RPMI8226 (cell line): Measurements from ENCODE around the gene DLX6.
A peak's percentile ranks its signal among the peaks of the same experiment; 100 is the strongest.
"Not testable (repeated sequence)": the region's sequence is repeated elsewhere in the genome, so short reads cannot be mapped to it uniquely, and the experiment has no call there.

Source experiments
- DNase-seq: peaks from one replicate; pipeline ENCODE4 v3.0.0-alpha.2; 2015

DLX6 gene

DNA sequence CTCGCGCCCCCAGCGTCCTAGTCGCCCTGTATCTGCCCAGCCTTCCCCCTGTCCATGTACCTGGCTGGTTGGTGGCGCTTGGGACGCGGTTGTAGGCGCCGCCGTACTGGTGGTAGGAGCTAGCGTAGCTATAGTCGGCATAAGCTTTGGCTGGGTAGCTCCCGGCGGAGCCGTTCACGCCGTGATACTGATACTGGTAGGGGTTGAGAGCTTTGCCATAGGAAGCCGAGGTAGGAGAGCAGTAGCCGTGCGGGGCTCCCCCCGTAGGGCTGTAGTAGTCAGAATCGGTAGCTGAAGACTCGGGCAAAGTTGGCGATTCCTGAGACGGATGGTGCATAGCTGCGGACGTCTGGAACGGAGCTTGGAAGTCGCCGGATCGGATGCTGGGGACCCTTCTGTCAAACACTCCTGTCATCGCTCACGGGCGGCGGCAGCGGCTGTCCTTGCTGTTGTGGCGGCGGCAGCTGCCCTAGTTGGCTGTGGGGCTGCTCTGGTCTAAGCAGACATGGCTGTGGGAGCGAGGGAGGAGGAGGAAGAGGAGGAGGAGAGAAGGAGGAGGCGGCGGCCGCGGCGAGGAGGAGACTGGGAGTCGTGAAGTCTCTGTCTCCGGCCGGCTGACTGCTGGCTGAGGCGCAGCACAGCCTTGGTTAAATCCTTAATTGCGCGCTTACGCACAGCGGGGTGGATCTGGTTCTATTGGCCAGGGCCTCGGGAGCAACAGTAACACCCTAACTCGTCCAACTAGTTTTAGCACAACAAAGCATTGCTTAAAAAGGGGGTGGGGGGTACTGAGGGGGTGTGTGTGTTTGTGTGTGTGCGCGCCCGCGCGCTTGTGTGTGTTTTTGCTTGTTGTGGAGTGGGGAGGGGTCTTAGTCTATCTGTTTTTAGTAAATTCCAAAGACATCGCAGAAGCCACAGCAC is 19.1 kb downstream of the DLX6 start, which contains the start of gene DLX5:
DLX5 (minus strand) TSS at position 623 of the 921 bp plus-strand sequence; CDS start at position 415, 208 bp downstream.
- DNase-seq = no peak

- no peak for DNase-seq
Observed at GRCh38 chr7:97025130-97025499, 19.8 kb downstream of the DLX6 start.

- no peak for DNase-seq
Observed at GRCh38 chr7:97025983-97026714, 20.8 kb downstream of the DLX6 start.

DNA sequence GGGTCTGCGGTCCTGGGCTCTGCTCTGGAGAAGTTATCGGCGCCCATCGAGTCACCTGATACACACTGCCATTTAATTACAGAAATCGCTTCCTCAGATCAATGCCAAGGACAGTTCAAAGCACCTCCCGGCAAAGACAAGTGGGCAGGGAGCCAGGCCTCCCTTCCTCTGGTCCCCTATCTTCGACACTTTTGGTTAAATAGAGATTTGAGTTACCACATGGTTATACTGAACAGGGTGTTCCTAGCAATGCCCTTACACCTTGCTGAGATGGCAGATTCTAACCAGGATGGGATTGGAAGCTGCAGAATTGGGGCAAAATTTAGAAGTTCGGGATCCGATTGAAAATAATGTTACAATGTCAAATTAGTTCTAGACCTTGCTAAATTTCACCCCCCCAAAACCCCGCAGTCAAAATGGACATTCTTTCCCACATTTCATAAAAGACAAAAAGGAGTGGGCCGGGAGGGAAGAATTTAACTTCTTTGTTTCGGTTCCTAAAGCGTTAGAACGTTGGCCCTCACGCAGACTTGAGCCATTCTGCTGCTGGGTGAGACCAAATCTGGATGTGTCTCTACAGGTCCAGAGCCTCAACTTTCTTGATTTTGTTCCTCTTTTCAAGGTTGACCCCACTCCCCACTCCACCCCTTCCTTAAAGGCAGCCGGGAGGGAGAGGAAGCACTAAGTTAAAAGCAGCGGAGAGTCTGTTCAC is 21.5 kb downstream of the DLX6 start:
- DNase-seq = no peak

- DNase-seq = peak; percentile 85
Observed at GRCh38 chr7:97027427-97028234, 22.3 kb downstream of the DLX6 start.

DNA sequence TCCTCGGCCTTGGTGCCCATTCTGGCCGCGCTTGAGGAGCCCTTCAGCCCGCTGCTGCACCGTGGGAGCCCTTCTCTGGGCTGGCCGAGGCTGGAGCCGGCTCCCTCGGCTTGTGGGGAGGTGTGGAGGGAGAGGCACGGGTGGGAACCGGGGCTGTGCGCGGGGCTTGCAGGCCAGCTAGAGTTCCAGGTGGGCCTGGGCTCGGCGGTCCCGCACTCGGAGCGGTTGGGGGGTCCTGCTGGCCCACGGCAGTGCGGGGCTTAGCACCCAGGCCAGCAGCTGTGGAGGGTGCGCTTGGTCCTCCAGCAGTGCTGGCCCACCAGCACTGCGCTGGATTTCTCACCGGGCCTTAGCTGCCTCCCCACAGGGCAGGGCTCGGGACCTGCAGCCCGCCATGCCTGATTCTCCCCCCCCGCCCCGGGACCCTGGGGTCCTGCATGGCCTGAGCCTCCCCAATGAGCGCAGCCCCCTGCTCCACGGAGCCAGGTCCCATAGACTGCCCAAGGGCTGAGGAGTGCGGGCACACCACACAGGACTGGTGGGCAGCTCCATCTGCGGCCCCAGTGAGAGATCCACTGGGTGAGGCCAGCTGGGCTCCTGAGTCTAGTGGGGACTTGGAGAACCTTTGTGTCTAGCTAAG is 29.0 kb downstream of the DLX6 start:
- not testable (repeated sequence) for DNase-seq

DNA sequence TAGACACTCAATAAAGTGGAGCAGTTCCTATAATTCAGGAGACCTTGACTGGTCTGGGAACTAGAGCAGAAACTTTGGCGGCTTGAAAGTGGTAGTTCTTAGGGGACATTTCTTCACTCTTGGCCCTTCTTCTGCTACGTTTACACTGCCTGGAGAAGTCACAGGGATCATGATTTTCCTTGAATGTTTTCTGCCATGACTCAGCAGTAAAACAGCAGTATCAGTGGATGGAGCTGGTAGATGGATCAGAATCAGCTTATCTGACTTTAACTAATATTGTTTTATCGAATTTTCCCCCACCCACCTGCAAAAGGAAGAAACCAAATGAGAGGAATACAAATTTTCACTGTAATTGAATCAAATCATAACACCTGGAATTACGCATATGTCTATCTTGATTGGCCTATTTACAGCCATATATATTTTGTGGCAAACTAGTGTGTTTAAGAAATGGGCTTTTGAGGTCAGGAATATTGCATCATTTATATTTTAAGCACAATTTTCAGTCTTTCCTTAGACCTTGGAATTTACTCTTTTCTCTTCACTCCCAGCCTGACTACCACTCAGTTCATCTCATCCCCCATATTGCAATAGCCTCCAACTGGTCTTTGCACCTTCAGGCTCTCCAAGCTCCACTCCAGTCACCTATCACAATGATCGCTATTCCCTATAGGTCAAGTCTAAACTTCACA is 34.2 kb downstream of the DLX6 start:
- no peak for DNase-seq

- DNase-seq = no peak
Observed at GRCh38 chr7:97043281-97043680, 37.9 kb downstream of the DLX6 start.
